GM12878 (cell line): Measurements from ENCODE around the gene PPP2R5A. TPM values are rescaled to one million over a fixed set of nuclear protein-coding genes. Genes with fewer than 3 reads are reported as not detected.
A peak's percentile ranks its signal among the peaks of the same experiment; 100 is the strongest.

Experiments used
- ATAC-seq: fragments of 200-7000 bp; cut with Tn5 transposase; 3 replicates; pipeline ENCODE4 v1.9.1; 2020; ENCODE audit warnings: mild to moderate bottlenecking, moderate library complexity
- BruUV-seq: library from RNA; stranded (reverse); fragments of 400-500 nt; replicated peaks from 2 replicates; lab custom pipeline; 2021; lab: Mats Ljungman, UMichigan
- CTCF ChIA-PET: fragments of 300-600 bp; sonication (Branson Sonifier 250); formaldehyde crosslinking; extraction: SDS; loops from one replicate; lab custom pipeline; 2021; ENCODE audit warnings: inconsistent platforms; lab: Yijun Ruan, JAX
- POLR2A ChIA-PET: fragments of 350-600 bp; formaldehyde crosslinking; extraction: SDS; loops from one replicate; lab custom pipeline; 2021; ENCODE audit warnings: inconsistent platforms; lab: Charles Lee
- RAD21 ChIA-PET: fragments of 300-600 bp; sonication (Branson Sonifier 250); formaldehyde crosslinking; loops from one replicate; lab custom pipeline; 2023; ENCODE audit warnings: antibody characterized with exemption; ENCODE audit not compliant: unreplicated experiment; lab: Charles Lee
- SMC1A ChIA-PET: fragments of 300-600 bp; sonication (Branson Sonifier 250); formaldehyde crosslinking; loops from one replicate; lab custom pipeline; 2023; ENCODE audit not compliant: unreplicated experiment, uncharacterized antibody; lab: Charles Lee
- DNase-seq: peaks from one replicate; pipeline ENCODE4 v3.0.0-alpha.2; 2011; ENCODE audit warnings: low read depth, low spot score
- FAIRE-seq: peaks from 3 replicates; lab custom pipeline; 2011; peaks lifted over from hg19 to GRCh38; lab: Jason Lieb, UNC
- H2AFZ ChIP-seq: 2 replicates; pipeline ENCODE4 v1.6.0; 2011; ENCODE audit warnings: low read depth, low read length, control low read depth; ENCODE audit not compliant: control insufficient read depth
- H3K27ac ChIP-seq: 2 replicates; pipeline ENCODE4 v1.5.1; 2011; ENCODE audit warnings: control low read depth; ENCODE audit not compliant: control insufficient read depth, insufficient read depth
- H3K27me3 ChIP-seq, 2 experiments: replicated peaks in 1 of 2; 2 replicates each; pipeline versions ENCODE4 v1.6.0 to v1.6.1; 2011; ENCODE audit warnings: low read length in 1 of 2; ENCODE audit not compliant: control insufficient read depth in 2 of 2, insufficient read depth in 2 of 2
- H3K36me3 ChIP-seq, 2 experiments: 2 replicates each; pipeline ENCODE4 v1.5.1; 2011; ENCODE audit warnings: low read length in 1 of 2; ENCODE audit not compliant: control insufficient read depth in 2 of 2, insufficient read depth in 2 of 2
- H3K4me1 ChIP-seq: 2 replicates; pipeline ENCODE4 v1.6.1; 2011; ENCODE audit warnings: mild to moderate bottlenecking, low read length, moderate library complexity, mixed read lengths; ENCODE audit not compliant: control insufficient read depth, insufficient read depth
- H3K4me2 ChIP-seq: 2 replicates; pipeline ENCODE4 v1.6.0; 2011; ENCODE audit warnings: control low read depth; ENCODE audit not compliant: control insufficient read depth, insufficient read depth
- H3K4me3 ChIP-seq: fragments of 200-600 bp; sonication (generic); 2 replicates; pipeline ENCODE4 v1.5.1; 2016
- H3K79me2 ChIP-seq: 2 replicates; pipeline ENCODE4 v1.6.0; 2011; ENCODE audit warnings: low read length; ENCODE audit not compliant: control insufficient read depth, insufficient read depth
- H3K9ac ChIP-seq: 2 replicates; pipeline ENCODE4 v1.8.0; 2011; ENCODE audit warnings: low read length, control low read depth, mixed read lengths; ENCODE audit not compliant: control insufficient read depth, insufficient read depth
- H3K9me3 ChIP-seq: replicated peaks from 3 replicates; pipeline ENCODE4 v1.5.1; 2011; ENCODE audit warnings: mild to moderate bottlenecking, low read length; ENCODE audit not compliant: control insufficient read depth, insufficient read depth
- H4K20me1 ChIP-seq: 2 replicates; pipeline ENCODE4 v1.6.0; 2011; ENCODE audit not compliant: control insufficient read depth, insufficient read depth
- ATF3 ChIP-seq: IDR thresholded peaks from 2 replicates; pipeline ENCODE4 v1.6.1; 2011; ENCODE audit warnings: low read depth, mild to moderate bottlenecking, low read length, moderate library complexity, borderline replicate concordance; ENCODE audit errors: extremely low read depth
- EED ChIP-seq: sonication (generic); IDR thresholded peaks from 2 replicates; pipeline ENCODE4 v1.6.1; 2016; ENCODE audit warnings: antibody characterized with exemption, low read depth
- FOS ChIP-seq: IDR thresholded peaks from 3 replicates; pipeline ENCODE4 v1.6.1; 2011; ENCODE audit warnings: borderline replicate concordance; ENCODE audit not compliant: insufficient read length; ENCODE audit errors: extremely low read depth
- FOXK2 ChIP-seq: fragments of 450-650 bp; IDR thresholded peaks from 2 replicates; pipeline ENCODE4 v1.6.1; 2017; ENCODE audit warnings: mild to moderate bottlenecking, moderate library complexity
- GATAD2B ChIP-seq: fragments of 450-650 bp; conservative IDR thresholded peaks from 2 replicates; pipeline ENCODE4 v1.6.1; 2017; ENCODE audit warnings: low read depth, mild to moderate bottlenecking, moderate library complexity
- MEF2A ChIP-seq: IDR thresholded peaks from 2 replicates; pipeline ENCODE4 v1.6.1; 2011; ENCODE audit warnings: low read depth, mild to moderate bottlenecking, low read length, moderate library complexity; ENCODE audit not compliant: insufficient read depth
- NFIC ChIP-seq: IDR thresholded peaks from 2 replicates; pipeline ENCODE4 v1.6.1; 2012; ENCODE audit warnings: low read depth, mild to moderate bottlenecking, inconsistent platforms, low read length, moderate library complexity
- NFXL1 ChIP-seq: fragments of 450-650 bp; IDR thresholded peaks from 2 replicates; pipeline ENCODE4 v1.6.1; 2017; ENCODE audit warnings: antibody characterized with exemption, mild to moderate bottlenecking, borderline replicate concordance
- NR2C1 ChIP-seq: fragments of 450-650 bp; IDR thresholded peaks from 2 replicates; pipeline ENCODE4 v1.6.1; 2017; ENCODE audit warnings: antibody characterized with exemption, mild to moderate bottlenecking, moderate library complexity
- PML ChIP-seq: IDR thresholded peaks from 2 replicates; pipeline ENCODE4 v1.6.1; 2012; ENCODE audit warnings: low read length, inconsistent platforms
- RB1 ChIP-seq: fragments of 450-650 bp; formaldehyde crosslinking; IDR thresholded peaks from 2 replicates; pipeline ENCODE4 v1.6.1; 2017; ENCODE audit warnings: mild to moderate bottlenecking, borderline replicate concordance
- RFX5 ChIP-seq: IDR thresholded peaks from 2 replicates; pipeline ENCODE4 v1.6.1; 2011; ENCODE audit warnings: low read depth, low read length, improper control_type of control experiment
- SMAD5 ChIP-seq: IDR thresholded peaks from 2 replicates; pipeline ENCODE4 v1.6.1; 2016; ENCODE audit warnings: antibody characterized with exemption, low read depth
- SP1 ChIP-seq: IDR thresholded peaks from one replicate; pipeline ENCODE4 v1.6.1; 2011; ENCODE audit warnings: low read depth, low read length
- TBL1XR1 ChIP-seq: IDR thresholded peaks from 2 replicates; pipeline ENCODE4 v1.6.1; 2012; ENCODE audit warnings: low read depth, low read length, improper control_type of control experiment
- WGBS: methylation state at CpG from one replicate; pipeline ENCODE4 v1.1.6; 2016; ENCODE audit warnings: low lambda C conversion rate; ENCODE audit not compliant: insufficient replicate concordance, insufficient coverage; ENCODE audit errors: missing lambda C conversion rate; 5-methylcytosine and 5-hydroxymethylcytosine counted together
- in situ Hi-C: fragments of 300-500 bp; cut with MboI; formaldehyde crosslinking; loops from 9 replicates; pipeline ENCODE4 v1.14.3; 2018; ENCODE audit warnings: mixed read lengths
- intact Hi-C: fragments of 100-400 bp; cut with micrococcal nuclease; formaldehyde crosslinking; loops from one replicate; pipeline ENCODE4 v1.14.2; 2022; ENCODE audit not compliant: unreplicated experiment
- polyA plus RNA-seq, 11 experiments: library from polyadenylated mRNA; depleted of rRNA in 4 of 11; unstranded in 6 of 11; stranded (reverse) in 5 of 11; fragments of >200 nt; fragmentation: Nextera tagmentation in 4 of 11; fragmentation: Illumina TruSeq in 1 of 11; extraction: Ambion mirVana in 4 of 11; extraction: Trizol in 1 of 11; gene quantifications; 1 replicate in 1 of 11; 2 replicates in 10 of 11; pipeline versions ENCODE4 v1.2.1 to v1.2.3, GENCODE V29; 2011 to 2016; ENCODE audit warnings: inconsistent platforms in 2 of 11, missing spikeins in 2 of 11, low read depth in 1 of 11
- total RNA-seq, 4 experiments: library from RNA; depleted of rRNA in 3 of 4; stranded (reverse); fragments of >200 nt in 3 of 4; fragmentation: Illumina TruSeq in 1 of 4; extraction: Trizol in 1 of 4; gene quantifications; 2 replicates each; pipeline versions ENCODE4 v1.2.1 to v1.2.3, GENCODE V29; 2013 to 2021
- TF ChIP-seq, protein P1 (sequence below): fragments of 450-650 bp; IDR thresholded peaks from 2 replicates; pipeline ENCODE4 v1.6.1; 2018; ENCODE audit warnings: mild to moderate bottlenecking, low read depth, moderate library complexity; ENCODE audit not compliant: partially characterized antibody
- TF ChIP-seq, protein P2 (sequence below): fragments of 450-650 bp; formaldehyde crosslinking; IDR thresholded peaks from 2 replicates; pipeline ENCODE4 v1.4.0; 2020; ENCODE audit warnings: mild to moderate bottlenecking, moderate library complexity

PPP2R5A gene
- total and polyA plus RNA-seq, 10 of the 15 experiments (the other 5 are each of a cell fraction or from before 2014, with no cell fraction given): 15.4 to 40.6 (median 32.5) TPM

GRCh38 chr1:212311836-212312497 is 26.8 kb downstream of the PPP2R5A start:
- CTCF ChIA-PET: interaction anchor here (0.6 to 3.4 kb wide), 17 partner anchors 10 to 799 kb away, joined by 3 to 22 read pairs (median 4); partner anchors contain the start of genes DTL and INTS7
- DNase-seq (no peak), FAIRE-seq (no peak), ATAC-seq (peak; percentile 30)
- H3K9ac ChIP-seq: no peak overlapping the region
- RAD21 ChIA-PET: interaction anchor here (1.0 to 5.2 kb wide), 6 partner anchors 21 to 281 kb away, joined by 3 to 35 read pairs (median 4); partner anchors contain the start of genes DTL and INTS7
- no TSS peak for BruUV-seq
- no peak overlapping the region for H3K27ac ChIP-seq
- intact Hi-C loops: no loop called here
- H3K4me1 ChIP-seq: no peaks in the 10 kb centered on the region
- in situ Hi-C loops: no loop called here
- no peaks in the 10 kb centered on the region for H3K27me3 ChIP-seq
- no peak overlapping the region for H2AFZ ChIP-seq
- SMC1A ChIA-PET: interaction anchor here (0.6 to 6.7 kb wide), 12 partner anchors 11 to 302 kb away, joined by 3 to 55 read pairs (median 4); partner anchors contain the start of gene DTL
- H3K4me3 ChIP-seq: no peak overlapping the region
- peaks cover 0 to 12% of the 10 kb centered on the region in 2 experiments; a peak in 1 of 4 replicates for H3K36me3 ChIP-seq
- peaks cover 33% of the 10 kb centered on the region for H3K79me2 ChIP-seq
- POLR2A ChIA-PET: interaction anchor here (0.9 to 1.1 kb wide), 4 partner anchors 21 to 240 kb away, joined by 3 to 7 read pairs (median 4); no protein-coding TSS in a partner anchor
- H3K9me3 ChIP-seq: peaks cover 2% of the 10 kb centered on the region; the same call in 2 of the 3 replicates
- H3K4me2 ChIP-seq: no peak overlapping the region
- 98% methylated on average over 2 of the region's 2 CpGs for WGBS
- no peaks in the 10 kb centered on the region for H4K20me1 ChIP-seq
- TF ChIP-seq, protein P1, sequence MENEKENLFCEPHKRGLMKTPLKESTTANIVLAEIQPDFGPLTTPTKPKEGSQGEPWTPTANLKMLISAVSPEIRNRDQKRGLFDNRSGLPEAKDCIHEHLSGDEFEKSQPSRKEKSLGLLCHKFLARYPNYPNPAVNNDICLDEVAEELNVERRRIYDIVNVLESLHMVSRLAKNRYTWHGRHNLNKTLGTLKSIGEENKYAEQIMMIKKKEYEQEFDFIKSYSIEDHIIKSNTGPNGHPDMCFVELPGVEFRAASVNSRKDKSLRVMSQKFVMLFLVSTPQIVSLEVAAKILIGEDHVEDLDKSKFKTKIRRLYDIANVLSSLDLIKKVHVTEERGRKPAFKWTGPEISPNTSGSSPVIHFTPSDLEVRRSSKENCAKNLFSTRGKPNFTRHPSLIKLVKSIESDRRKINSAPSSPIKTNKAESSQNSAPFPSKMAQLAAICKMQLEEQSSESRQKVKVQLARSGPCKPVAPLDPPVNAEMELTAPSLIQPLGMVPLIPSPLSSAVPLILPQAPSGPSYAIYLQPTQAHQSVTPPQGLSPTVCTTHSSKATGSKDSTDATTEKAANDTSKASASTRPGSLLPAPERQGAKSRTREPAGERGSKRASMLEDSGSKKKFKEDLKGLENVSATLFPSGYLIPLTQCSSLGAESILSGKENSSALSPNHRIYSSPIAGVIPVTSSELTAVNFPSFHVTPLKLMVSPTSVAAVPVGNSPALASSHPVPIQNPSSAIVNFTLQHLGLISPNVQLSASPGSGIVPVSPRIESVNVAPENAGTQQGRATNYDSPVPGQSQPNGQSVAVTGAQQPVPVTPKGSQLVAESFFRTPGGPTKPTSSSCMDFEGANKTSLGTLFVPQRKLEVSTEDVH: no peak
- TF ChIP-seq SP1 (no peak), PML (no peak), SMAD5 (no peak), NFXL1 (no peak), NR2C1 (no peak), ATF3 (no peak), EED (no peak), GATAD2B (no peak), TBL1XR1 (no peak), FOS (no peak), RB1 (no peak), MEF2A (no peak), RFX5 (no peak), FOXK2 (no peak), NFIC (no peak)
- TF ChIP-seq, protein P2, sequence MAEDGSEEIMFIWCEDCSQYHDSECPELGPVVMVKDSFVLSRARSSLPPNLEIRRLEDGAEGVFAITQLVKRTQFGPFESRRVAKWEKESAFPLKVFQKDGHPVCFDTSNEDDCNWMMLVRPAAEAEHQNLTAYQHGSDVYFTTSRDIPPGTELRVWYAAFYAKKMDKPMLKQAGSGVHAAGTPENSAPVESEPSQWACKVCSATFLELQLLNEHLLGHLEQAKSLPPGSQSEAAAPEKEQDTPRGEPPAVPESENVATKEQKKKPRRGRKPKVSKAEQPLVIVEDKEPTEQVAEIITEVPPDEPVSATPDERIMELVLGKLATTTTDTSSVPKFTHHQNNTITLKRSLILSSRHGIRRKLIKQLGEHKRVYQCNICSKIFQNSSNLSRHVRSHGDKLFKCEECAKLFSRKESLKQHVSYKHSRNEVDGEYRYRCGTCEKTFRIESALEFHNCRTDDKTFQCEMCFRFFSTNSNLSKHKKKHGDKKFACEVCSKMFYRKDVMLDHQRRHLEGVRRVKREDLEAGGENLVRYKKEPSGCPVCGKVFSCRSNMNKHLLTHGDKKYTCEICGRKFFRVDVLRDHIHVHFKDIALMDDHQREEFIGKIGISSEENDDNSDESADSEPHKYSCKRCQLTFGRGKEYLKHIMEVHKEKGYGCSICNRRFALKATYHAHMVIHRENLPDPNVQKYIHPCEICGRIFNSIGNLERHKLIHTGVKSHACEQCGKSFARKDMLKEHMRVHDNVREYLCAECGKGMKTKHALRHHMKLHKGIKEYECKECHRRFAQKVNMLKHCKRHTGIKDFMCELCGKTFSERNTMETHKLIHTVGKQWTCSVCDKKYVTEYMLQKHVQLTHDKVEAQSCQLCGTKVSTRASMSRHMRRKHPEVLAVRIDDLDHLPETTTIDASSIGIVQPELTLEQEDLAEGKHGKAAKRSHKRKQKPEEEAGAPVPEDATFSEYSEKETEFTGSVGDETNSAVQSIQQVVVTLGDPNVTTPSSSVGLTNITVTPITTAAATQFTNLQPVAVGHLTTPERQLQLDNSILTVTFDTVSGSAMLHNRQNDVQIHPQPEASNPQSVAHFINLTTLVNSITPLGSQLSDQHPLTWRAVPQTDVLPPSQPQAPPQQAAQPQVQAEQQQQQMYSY: no peak
